ENCODE measurements around the gene RNF19B.

The RNF19B gene

GRCh38 chr1:32967888-32968568 is 3.4 kb upstream of the RNF19B start:
- H3K9me3 ChIP-seq (replicated peaks; ENCODE audit: insufficient read depth, low read length), result no peaks in the 10 kb centered on the region
- H3K4me2 ChIP-seq (ENCODE audit: low read depth, low read length), result no peak overlapping the region
- no peaks in the 10 kb centered on the region for H3K36me3 ChIP-seq (replicated peaks; ENCODE audit: insufficient read depth, low read length)
- TF ChIP-seq EZH2phosphoT487 (IDR thresholded peaks at IDR 0.05; ENCODE audit: low read length) (no peak), CTCF (IDR thresholded peaks at IDR 0.05; ENCODE audit: low read length) (no peak), EZH2 (optimal IDR thresholded peaks at IDR 0.05; ENCODE audit: low read depth, low read length) (no peak)
- no peak overlapping the region for H3K9ac ChIP-seq (ENCODE audit: low read length)
- no peak overlapping the region for H3K27ac ChIP-seq (ENCODE audit: low read length)
- peaks cover 5% of the 10 kb centered on the region; the same call in 1 of the 2 replicates for H3K27me3 ChIP-seq (replicated peaks; ENCODE audit: insufficient read depth, low read length)
- H3K79me2 ChIP-seq (ENCODE audit: low read length), result peaks cover 8% of the 10 kb centered on the region
- DNase-seq, result no peak
- H3K4me3 ChIP-seq (ENCODE audit: low read length), result no peak overlapping the region
- H3K9me2 ChIP-seq (replicated peaks; ENCODE audit: insufficient read depth, low read length), result no peaks in the 10 kb centered on the region
- H3K4me1 ChIP-seq (ENCODE audit: low read length), result peaks cover 2% of the 10 kb centered on the region; the same call in 1 of the 2 replicates
- H2AFZ ChIP-seq (ENCODE audit: low read length), result no peak overlapping the region
- 0 out of 2 replicates have a peak, but pooled peaks cover 3% of the 10 kb centered on the region for H3F3A ChIP-seq (ENCODE audit: insufficient read depth, low read length)
- no peaks in the 10 kb centered on the region for H4K20me1 ChIP-seq (ENCODE audit: insufficient read depth, low read length)

- no peak for DNase-seq
- TF ChIP-seq EZH2 (optimal IDR thresholded peaks at IDR 0.05; ENCODE audit: low read depth, low read length) (no peak), EZH2phosphoT487 (IDR thresholded peaks at IDR 0.05; ENCODE audit: low read length) (no peak), CTCF (IDR thresholded peaks at IDR 0.05; ENCODE audit: low read length) (no peak)
- no peaks in the 10 kb centered on the region for H4K20me1 ChIP-seq (ENCODE audit: insufficient read depth, low read length)
Measured at GRCh38 chr1:32966900-32967299, 2.3 kb upstream of the RNF19B start.

DNA sequence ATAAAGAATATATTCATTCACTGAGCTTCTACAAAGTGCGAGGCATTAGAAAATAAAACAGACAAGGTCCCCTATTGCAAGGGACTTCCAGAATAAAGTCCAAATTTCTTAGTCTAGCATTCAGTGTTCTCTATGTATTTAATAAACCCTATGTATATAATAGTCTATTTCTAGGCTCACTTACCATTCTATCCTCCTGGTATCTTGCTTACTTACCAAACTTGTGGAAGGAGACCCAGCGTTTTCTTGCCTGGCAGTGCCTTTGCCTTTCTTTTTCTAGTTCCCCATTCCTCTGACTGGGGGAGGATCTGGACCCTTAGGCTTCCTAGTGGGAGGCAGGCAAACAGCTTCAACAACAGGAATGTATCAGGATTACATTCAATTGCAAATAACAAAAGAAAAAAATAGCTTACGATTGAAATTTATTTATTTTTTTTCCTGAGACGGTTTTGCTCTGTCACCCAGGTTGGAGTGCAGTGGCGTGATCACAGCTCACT is 690 bp upstream of the RNF19B start:
- no peaks in the 10 kb centered on the region for H3K27me3 ChIP-seq (replicated peaks; ENCODE audit: insufficient read depth, low read length)
- H3K4me2 ChIP-seq (ENCODE audit: low read depth, low read length), result peak overlapping the region; percentile 61
- H3F3A ChIP-seq (ENCODE audit: insufficient read depth, low read length), result peaks cover 14% of the 10 kb centered on the region
- H2AFZ ChIP-seq (ENCODE audit: low read length), result peak overlapping the region; percentile 71
- H3K27ac ChIP-seq (ENCODE audit: low read length), result peak overlapping the region; percentile 25; the same call in 1 of the 2 replicates
- no peak for TF ChIP-seq EZH2phosphoT487 (IDR thresholded peaks at IDR 0.05; ENCODE audit: low read length)
- no peak for TF ChIP-seq CTCF (IDR thresholded peaks at IDR 0.05; ENCODE audit: low read length)
- TF ChIP-seq EZH2 (optimal IDR thresholded peaks at IDR 0.05; ENCODE audit: low read depth, low read length), result no peak
- no peaks in the 10 kb centered on the region for H3K36me3 ChIP-seq (replicated peaks; ENCODE audit: insufficient read depth, low read length)
- no peak for DNase-seq
- no peaks in the 10 kb centered on the region for H4K20me1 ChIP-seq (ENCODE audit: insufficient read depth, low read length)
- H3K9ac ChIP-seq (ENCODE audit: low read length), result no peak overlapping the region
- no peaks in the 10 kb centered on the region for H3K9me2 ChIP-seq (replicated peaks; ENCODE audit: insufficient read depth, low read length)
- H3K4me3 ChIP-seq (ENCODE audit: low read length), result peak overlapping the region; percentile 54
- peaks cover 31% of the 10 kb centered on the region for H3K79me2 ChIP-seq (ENCODE audit: low read length)
- no peaks in the 10 kb centered on the region for H3K9me3 ChIP-seq (replicated peaks; ENCODE audit: insufficient read depth, low read length)
- H3K4me1 ChIP-seq (ENCODE audit: low read length), result peaks cover 16% of the 10 kb centered on the region; the same call in 1 of the 2 replicates

More at GRCh38 chr1:32966900-32967299, 2.3 kb upstream of the RNF19B start:
- H3K36me3 ChIP-seq (replicated peaks; ENCODE audit: insufficient read depth, low read length), result no peaks in the 10 kb centered on the region
- H3K4me1 ChIP-seq (ENCODE audit: low read length), result peaks cover 13% of the 10 kb centered on the region; the same call in 1 of the 2 replicates
- H3K9ac ChIP-seq (ENCODE audit: low read length), result no peak overlapping the region
- H3K27ac ChIP-seq (ENCODE audit: low read length), result no peak overlapping the region
- H3K4me3 ChIP-seq (ENCODE audit: low read length), result no peak overlapping the region
- H3K9me2 ChIP-seq (replicated peaks; ENCODE audit: insufficient read depth, low read length), result no peaks in the 10 kb centered on the region
- H2AFZ ChIP-seq (ENCODE audit: low read length), result no peak overlapping the region
- H3F3A ChIP-seq (ENCODE audit: insufficient read depth, low read length), result peaks cover 14% of the 10 kb centered on the region
- 0 out of 2 replicates have a peak, but pooled peaks cover under 1% of the 10 kb centered on the region for H3K27me3 ChIP-seq (replicated peaks; ENCODE audit: insufficient read depth, low read length)
- no peaks in the 10 kb centered on the region for H3K9me3 ChIP-seq (replicated peaks; ENCODE audit: insufficient read depth, low read length)
- H3K4me2 ChIP-seq (ENCODE audit: low read depth, low read length), result no peak overlapping the region
- H3K79me2 ChIP-seq (ENCODE audit: low read length), result peaks cover 17% of the 10 kb centered on the region

Data from MM.1S (cell line).